Panc1 (cell line): ENCODE measurements around the gene TMEM87B. TPM values are rescaled to one million over a fixed set of nuclear protein-coding genes. Genes with fewer than 3 reads are reported as not detected.

Source experiments
- ATAC-seq: fragments of 200-7000 bp; cut with Tn5 transposase; 2 replicates; pipeline ENCODE4 v1.9.1; 2020; ENCODE audit warnings: mild to moderate bottlenecking, moderate library complexity
- BruUV-seq: library from RNA; stranded (reverse); fragments of 400-500 nt; replicated peaks from 2 replicates; lab custom pipeline; 2021; lab: Mats Ljungman, UMichigan
- CTCF ChIA-PET: fragments of 300-600 bp; sonication (Branson Sonifier 250); formaldehyde crosslinking; loops from one replicate; lab custom pipeline; 2022; ENCODE audit warnings: antibody characterized with exemption; lab: Charles Lee
- POLR2A ChIA-PET: fragments of 300-600 bp; sonication (Branson Sonifier 250); formaldehyde crosslinking; loops from one replicate; lab custom pipeline; 2022; ENCODE audit warnings: antibody characterized with exemption; lab: Charles Lee
- DNase-seq: peaks from one replicate; pipeline ENCODE4 v3.0.0-alpha.2; 2010; ENCODE audit warnings: low read depth, low spot score
- H3K27ac ChIP-seq: 2 replicates; pipeline ENCODE4 v1.5.1; 2011; ENCODE audit warnings: mild to moderate bottlenecking, low read length, inconsistent platforms
- H3K27me3 ChIP-seq: fragments of 200-500 bp; sonication (Bioruptor generic); 2 replicates; pipeline ENCODE4 v1.6.0; 2014; ENCODE audit warnings: low read length, inconsistent platforms; ENCODE audit not compliant: control insufficient read depth, insufficient read depth
- H3K36me3 ChIP-seq: fragments of 200-500 bp; sonication (Bioruptor generic); 2 replicates; pipeline ENCODE4 v1.5.1; 2014; ENCODE audit warnings: inconsistent platforms, mild to moderate bottlenecking, low read length, moderate library complexity; ENCODE audit not compliant: control insufficient read depth, insufficient read depth
- H3K4me1 ChIP-seq: 2 replicates; pipeline ENCODE4 v1.5.1; 2011; ENCODE audit warnings: inconsistent platforms, mild to moderate bottlenecking, low read length, moderate library complexity; ENCODE audit not compliant: control insufficient read depth, insufficient read depth
- H3K4me3 ChIP-seq, 2 experiments: 2 replicates each; pipeline ENCODE4 v1.5.1; 2011 to 2012; ENCODE audit warnings: low read depth in 2 of 2, low read length in 2 of 2, mild to moderate bottlenecking in 2 of 2, inconsistent platforms in 1 of 2, moderate library complexity in 1 of 2
- H3K9me3 ChIP-seq: fragments of 200-500 bp; sonication (Bioruptor generic); 2 replicates; pipeline ENCODE4 v1.5.1; 2014; ENCODE audit warnings: low read depth, mild to moderate bottlenecking, inconsistent platforms, low read length, moderate library complexity; ENCODE audit not compliant: control insufficient read depth, insufficient read depth
- POLR2AphosphoS5 ChIP-seq: IDR thresholded peaks from 2 replicates; pipeline ENCODE4 v1.6.1; 2012; ENCODE audit warnings: mild to moderate bottlenecking, low read depth, low read length, moderate library complexity
- REST ChIP-seq, 2 experiments: IDR thresholded peaks; 2 replicates each; pipeline ENCODE4 v1.6.1; 2011 to 2012; ENCODE audit warnings: low read depth in 2 of 2, control low read depth in 1 of 2, low read length in 1 of 2, mild to moderate bottlenecking in 1 of 2, moderate library complexity in 1 of 2; ENCODE audit not compliant: insufficient read depth in 1 of 2
- SIN3A ChIP-seq: IDR thresholded peaks from 2 replicates; pipeline ENCODE4 v1.6.1; 2012; ENCODE audit warnings: low read depth, mild to moderate bottlenecking, low read length, moderate library complexity, borderline replicate concordance; ENCODE audit not compliant: insufficient read depth
- TCF7L2 ChIP-seq: IDR thresholded peaks from 2 replicates; pipeline ENCODE4 v1.6.1; 2011; ENCODE audit warnings: mild to moderate bottlenecking, low read depth, low read length, inconsistent platforms
- in situ Hi-C: cut with HindIII; loops from 2 replicates; pipeline ENCODE4 v1.10.0; 2016; ENCODE audit warnings: low sequenced_read_pairs, low pct_unique_long_range_greater_than_20kb
- intact Hi-C: fragments of 100-400 bp; cut with micrococcal nuclease; formaldehyde crosslinking; loops from one replicate; pipeline ENCODE4 v1.10.0; 2022; ENCODE audit not compliant: unreplicated experiment
- total RNA-seq: library from RNA; stranded (reverse); gene quantifications from one replicate; pipeline ENCODE4 v1.2.1, GENCODE V29; 2021; ENCODE audit not compliant: unreplicated experiment
- TF ChIP-seq, protein P1 (sequence below): fragments of 450-650 bp; IDR thresholded peaks from 2 replicates; pipeline ENCODE4 v1.5.1; 2017; ENCODE audit warnings: mild to moderate bottlenecking

TMEM87B gene
- total RNA-seq, 1 experiment from 2014 or later = 22.8 TPM

DNA sequence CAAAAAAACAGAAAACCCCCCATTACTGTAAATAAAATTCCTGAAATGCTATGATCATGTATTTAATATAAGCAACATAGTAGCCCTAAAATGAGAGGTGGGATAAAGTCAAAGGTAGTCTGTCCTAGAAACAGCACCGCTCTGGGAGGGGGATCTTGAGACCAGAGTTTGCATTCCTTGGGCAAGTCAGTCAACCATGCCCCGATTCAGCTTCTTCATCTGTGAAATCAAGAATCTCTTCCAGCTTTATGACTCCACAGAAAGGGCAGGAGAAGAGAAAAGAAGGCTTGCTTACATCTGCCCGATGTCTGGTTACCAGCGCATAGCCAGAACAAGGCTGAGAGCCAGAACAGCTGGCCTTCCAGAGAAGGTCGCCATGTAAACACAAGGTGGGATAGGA is 81.0 kb downstream of the TMEM87B start:
- Histone ChIP-seq H3K27ac (no peak overlapping the region), H3K27me3 (no peaks in the 10 kb centered on the region), H3K4me3 (no peak overlapping the region), H3K9me3 (no peaks in the 10 kb centered on the region), H3K36me3 (no peaks in the 10 kb centered on the region), H3K4me1 (peaks cover 3% of the 10 kb centered on the region; the same call in 1 of the 2 replicates)
- BruUV-seq = no TSS peak
- no peak for DNase-seq
- ATAC-seq = no peak
- TF ChIP-seq, protein P1, sequence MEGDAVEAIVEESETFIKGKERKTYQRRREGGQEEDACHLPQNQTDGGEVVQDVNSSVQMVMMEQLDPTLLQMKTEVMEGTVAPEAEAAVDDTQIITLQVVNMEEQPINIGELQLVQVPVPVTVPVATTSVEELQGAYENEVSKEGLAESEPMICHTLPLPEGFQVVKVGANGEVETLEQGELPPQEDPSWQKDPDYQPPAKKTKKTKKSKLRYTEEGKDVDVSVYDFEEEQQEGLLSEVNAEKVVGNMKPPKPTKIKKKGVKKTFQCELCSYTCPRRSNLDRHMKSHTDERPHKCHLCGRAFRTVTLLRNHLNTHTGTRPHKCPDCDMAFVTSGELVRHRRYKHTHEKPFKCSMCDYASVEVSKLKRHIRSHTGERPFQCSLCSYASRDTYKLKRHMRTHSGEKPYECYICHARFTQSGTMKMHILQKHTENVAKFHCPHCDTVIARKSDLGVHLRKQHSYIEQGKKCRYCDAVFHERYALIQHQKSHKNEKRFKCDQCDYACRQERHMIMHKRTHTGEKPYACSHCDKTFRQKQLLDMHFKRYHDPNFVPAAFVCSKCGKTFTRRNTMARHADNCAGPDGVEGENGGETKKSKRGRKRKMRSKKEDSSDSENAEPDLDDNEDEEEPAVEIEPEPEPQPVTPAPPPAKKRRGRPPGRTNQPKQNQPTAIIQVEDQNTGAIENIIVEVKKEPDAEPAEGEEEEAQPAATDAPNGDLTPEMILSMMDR = no peak
- no peak for TF ChIP-seq REST (IDR thresholded peaks at IDR 0.05; ENCODE audit: insufficient read depth in 1 of 2, low read depth in 2 of 2, low read length in 1 of 2)
- TF ChIP-seq POLR2AphosphoS5 = no peak
- TF ChIP-seq TCF7L2 = no peak
- no peak for TF ChIP-seq SIN3A
- intact Hi-C loops = no loop called here
- POLR2A ChIA-PET = no interaction called here
- in situ Hi-C loops = no loop called here
- CTCF ChIA-PET = no interaction called here

DNA sequence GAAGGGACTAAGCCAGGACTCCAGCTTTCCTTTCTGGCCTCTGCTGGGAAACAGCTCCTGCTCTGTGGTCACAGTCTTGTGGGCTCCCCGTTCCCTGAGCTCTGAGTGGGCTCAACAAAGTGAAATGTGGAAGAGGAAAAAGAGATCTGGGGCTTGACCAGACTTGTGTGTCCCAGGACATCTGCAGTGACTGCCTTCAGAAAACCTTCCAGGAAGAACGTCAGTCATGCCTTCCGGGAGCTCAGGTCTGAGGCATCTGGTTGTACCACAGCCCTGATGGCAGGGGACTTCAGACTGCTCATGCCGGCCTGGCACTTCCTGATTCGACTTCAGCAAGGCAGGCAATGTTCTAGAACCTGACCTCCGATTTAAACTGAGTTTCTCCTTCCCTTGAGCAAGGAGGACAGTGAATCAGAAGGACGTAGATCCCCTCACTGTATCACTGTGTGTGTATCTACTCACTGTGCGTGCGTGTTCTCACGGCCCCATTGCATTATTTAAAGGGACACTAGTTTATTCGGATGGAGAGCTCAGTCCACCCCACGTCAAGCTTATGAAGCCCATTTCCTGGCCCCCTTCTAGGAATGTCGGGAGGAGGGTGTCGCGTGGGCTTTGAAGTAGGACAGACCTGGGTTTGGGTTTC is 82.6 kb downstream of the TMEM87B start:
- intact Hi-C loops = no loop called here
- POLR2A ChIA-PET = no interaction called here
- no TSS peak for BruUV-seq
- peak; percentile 49 for ATAC-seq
- in situ Hi-C loops = no loop called here
- no peaks in the 10 kb centered on the region for H3K9me3 ChIP-seq
- H3K27me3 ChIP-seq = no peaks in the 10 kb centered on the region
- CTCF ChIA-PET = interaction anchor here (0.6 kb wide), 1 partner anchor 333 kb away, joined by 5 read pairs; no protein-coding TSS in a partner anchor
- no peak overlapping the region for H3K27ac ChIP-seq
- H3K4me3 ChIP-seq = peak overlapping the region; percentile 42 to 48
- no peaks in the 10 kb centered on the region for H3K36me3 ChIP-seq
- TF ChIP-seq POLR2AphosphoS5 (no peak), REST (IDR thresholded peaks at IDR 0.05; ENCODE audit: insufficient read depth in 1 of 2, low read depth in 2 of 2, low read length in 1 of 2) (no peak), SIN3A (no peak), TCF7L2 (no peak)
- TF ChIP-seq, protein P1 = no peak
- H3K4me1 ChIP-seq = peaks cover 3% of the 10 kb centered on the region; the same call in 1 of the 2 replicates
- no peak for DNase-seq
